ENCODE measurements around the gene PRL. TPM values are rescaled to one million over a fixed set of nuclear protein-coding genes. Genes with fewer than 3 reads are reported as not detected.

Gene PRL
- polyA plus RNA-seq, 1 donor from 2014 or later: not detected

- Histone ChIP-seq H3K27me3 (ENCODE audit: insufficient read depth, low read depth, low read length) (no peaks in the 10 kb centered on the region), H3F3A (ENCODE audit: insufficient read depth, low read length, poor library complexity, severe bottlenecking) (no peaks in the 10 kb centered on the region), H4K20me1 (ENCODE audit: insufficient read depth) (no peaks in the 10 kb centered on the region), H3K4me3 (ENCODE audit: low read length) (no peak overlapping the region), H3K9me2 (ENCODE audit: insufficient read depth, low read length) (no peaks in the 10 kb centered on the region), H3K36me3 (ENCODE audit: insufficient read depth, low read length) (no peaks in the 10 kb centered on the region), H3K9me3 (ENCODE audit: low read length) (no peaks in the 10 kb centered on the region), H3K4me2 (ENCODE audit: low read length) (no peak overlapping the region), H3K27ac (ENCODE audit: low read length) (no peak overlapping the region), H3K79me2 (replicated peaks; ENCODE audit: insufficient read depth, low read length) (no peaks in the 10 kb centered on the region), H2AFZ (ENCODE audit: low read depth, low read length) (no peak overlapping the region), H3K9ac (ENCODE audit: low read length) (no peak overlapping the region)
- no peak for TF ChIP-seq MXI1 (conservative IDR thresholded peaks at IDR 0.05; ENCODE audit: poor library complexity, severe bottlenecking)
- no peak for TF ChIP-seq EP300 (conservative IDR thresholded peaks at IDR 0.05; ENCODE audit: poor library complexity, severe bottlenecking)
- no peak for TF ChIP-seq RAD21 (conservative IDR thresholded peaks at IDR 0.05)
- TF ChIP-seq POLR2AphosphoS5 (IDR thresholded peaks at IDR 0.05): no peak
- TF ChIP-seq, protein P1, sequence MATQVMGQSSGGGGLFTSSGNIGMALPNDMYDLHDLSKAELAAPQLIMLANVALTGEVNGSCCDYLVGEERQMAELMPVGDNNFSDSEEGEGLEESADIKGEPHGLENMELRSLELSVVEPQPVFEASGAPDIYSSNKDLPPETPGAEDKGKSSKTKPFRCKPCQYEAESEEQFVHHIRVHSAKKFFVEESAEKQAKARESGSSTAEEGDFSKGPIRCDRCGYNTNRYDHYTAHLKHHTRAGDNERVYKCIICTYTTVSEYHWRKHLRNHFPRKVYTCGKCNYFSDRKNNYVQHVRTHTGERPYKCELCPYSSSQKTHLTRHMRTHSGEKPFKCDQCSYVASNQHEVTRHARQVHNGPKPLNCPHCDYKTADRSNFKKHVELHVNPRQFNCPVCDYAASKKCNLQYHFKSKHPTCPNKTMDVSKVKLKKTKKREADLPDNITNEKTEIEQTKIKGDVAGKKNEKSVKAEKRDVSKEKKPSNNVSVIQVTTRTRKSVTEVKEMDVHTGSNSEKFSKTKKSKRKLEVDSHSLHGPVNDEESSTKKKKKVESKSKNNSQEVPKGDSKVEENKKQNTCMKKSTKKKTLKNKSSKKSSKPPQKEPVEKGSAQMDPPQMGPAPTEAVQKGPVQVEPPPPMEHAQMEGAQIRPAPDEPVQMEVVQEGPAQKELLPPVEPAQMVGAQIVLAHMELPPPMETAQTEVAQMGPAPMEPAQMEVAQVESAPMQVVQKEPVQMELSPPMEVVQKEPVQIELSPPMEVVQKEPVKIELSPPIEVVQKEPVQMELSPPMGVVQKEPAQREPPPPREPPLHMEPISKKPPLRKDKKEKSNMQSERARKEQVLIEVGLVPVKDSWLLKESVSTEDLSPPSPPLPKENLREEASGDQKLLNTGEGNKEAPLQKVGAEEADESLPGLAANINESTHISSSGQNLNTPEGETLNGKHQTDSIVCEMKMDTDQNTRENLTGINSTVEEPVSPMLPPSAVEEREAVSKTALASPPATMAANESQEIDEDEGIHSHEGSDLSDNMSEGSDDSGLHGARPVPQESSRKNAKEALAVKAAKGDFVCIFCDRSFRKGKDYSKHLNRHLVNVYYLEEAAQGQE (IDR thresholded peaks at IDR 0.05; ENCODE audit: borderline replicate concordance): no peak
- TF ChIP-seq TAF1 (IDR thresholded peaks at IDR 0.05; ENCODE audit: low read depth): no peak
- TF ChIP-seq, protein P2, sequence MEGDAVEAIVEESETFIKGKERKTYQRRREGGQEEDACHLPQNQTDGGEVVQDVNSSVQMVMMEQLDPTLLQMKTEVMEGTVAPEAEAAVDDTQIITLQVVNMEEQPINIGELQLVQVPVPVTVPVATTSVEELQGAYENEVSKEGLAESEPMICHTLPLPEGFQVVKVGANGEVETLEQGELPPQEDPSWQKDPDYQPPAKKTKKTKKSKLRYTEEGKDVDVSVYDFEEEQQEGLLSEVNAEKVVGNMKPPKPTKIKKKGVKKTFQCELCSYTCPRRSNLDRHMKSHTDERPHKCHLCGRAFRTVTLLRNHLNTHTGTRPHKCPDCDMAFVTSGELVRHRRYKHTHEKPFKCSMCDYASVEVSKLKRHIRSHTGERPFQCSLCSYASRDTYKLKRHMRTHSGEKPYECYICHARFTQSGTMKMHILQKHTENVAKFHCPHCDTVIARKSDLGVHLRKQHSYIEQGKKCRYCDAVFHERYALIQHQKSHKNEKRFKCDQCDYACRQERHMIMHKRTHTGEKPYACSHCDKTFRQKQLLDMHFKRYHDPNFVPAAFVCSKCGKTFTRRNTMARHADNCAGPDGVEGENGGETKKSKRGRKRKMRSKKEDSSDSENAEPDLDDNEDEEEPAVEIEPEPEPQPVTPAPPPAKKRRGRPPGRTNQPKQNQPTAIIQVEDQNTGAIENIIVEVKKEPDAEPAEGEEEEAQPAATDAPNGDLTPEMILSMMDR (IDR thresholded peaks at IDR 0.05; ENCODE audit: poor library complexity, severe bottlenecking): no peak
- TF ChIP-seq SMC3 (conservative IDR thresholded peaks at IDR 0.05; ENCODE audit: poor library complexity): no peak
- TF ChIP-seq EZH2 (IDR thresholded peaks at IDR 0.05; ENCODE audit: borderline replicate concordance, insufficient read depth, low read length, poor library complexity, severe bottlenecking): no peak
Observed at GRCh38 chr6:22237526-22237925, 59.3 kb downstream of the PRL start.

All from neural cell (in vitro differentiated cells).